ENCODE results near the gene PRDM15.

The PRDM15 gene

DNA sequence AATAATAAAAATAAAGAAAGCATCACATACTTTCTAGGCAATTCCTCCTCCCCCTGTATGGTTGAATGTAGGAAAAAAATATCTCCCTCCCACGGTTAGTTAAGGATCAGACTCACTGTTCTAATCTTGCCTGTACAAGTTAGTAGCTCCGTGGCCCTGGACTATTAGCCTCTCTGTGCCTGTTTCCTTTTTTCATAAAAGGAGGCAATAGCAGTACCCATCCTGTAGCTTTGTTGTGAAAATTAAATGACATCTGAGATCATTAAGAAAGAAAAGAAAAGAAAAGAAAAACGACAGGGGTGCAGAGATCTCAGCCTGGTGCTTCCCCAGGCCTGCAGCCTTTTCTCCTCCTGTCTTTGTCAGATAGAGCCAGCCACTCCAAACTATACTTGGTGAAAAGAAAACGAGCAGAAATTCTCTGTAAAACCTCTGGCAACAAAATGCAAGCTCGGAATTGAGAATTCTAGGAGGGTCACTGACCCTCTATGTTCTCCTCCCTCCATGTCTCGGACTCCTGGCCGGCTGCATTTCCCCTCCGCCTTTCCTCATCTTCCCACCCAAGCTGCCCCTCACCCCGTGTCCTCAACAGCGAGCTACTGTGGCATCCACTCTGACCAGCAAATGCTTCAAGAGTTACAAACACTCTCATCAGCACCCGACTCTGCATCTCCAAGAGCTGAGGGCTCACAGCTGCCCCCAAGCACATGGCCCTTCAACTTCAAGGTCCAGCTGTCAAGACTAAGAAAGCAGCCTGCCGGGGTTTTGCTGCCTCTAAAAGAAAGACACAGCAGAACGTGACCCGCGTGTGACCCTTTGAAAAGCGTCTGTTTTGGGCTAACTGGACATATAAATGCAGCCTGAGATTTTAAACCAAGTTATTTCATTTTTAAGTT lies 125.9 kb downstream of the PRDM15 start:
- no peak for DNase-seq (ENCODE audit: low read depth in 2 of 3, low spot score in 2 of 3)

- DNase-seq (ENCODE audit: low read depth in 2 of 3, low spot score in 2 of 3): no peak
Observed at GRCh38 chr21:41752231-41752681, 126.9 kb downstream of the PRDM15 start.

DNA sequence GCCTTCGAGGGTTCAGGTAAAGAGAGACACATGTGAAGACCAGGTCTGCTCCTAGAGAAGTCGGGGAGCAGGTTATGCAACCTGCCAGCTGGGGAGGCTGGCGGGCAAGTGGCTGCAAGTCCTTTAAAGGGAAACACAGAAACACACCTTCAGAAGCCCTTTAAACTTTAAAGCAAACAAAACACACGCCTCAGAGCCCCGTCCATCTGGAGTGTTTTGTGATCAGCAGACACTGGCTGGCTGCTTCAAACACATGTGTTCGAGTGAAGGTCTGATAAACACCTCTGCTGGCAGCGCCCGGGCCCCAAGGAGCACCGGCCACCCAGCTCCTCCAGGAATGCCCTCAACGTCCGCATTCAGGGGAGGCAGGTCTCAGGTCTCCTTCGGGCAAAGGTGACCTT lies 127.5 kb downstream of the PRDM15 start:
- DNase-seq (ENCODE audit: low read depth in 2 of 3, low spot score in 2 of 3): no peak

- DNase-seq (ENCODE audit: low read depth in 2 of 3, low spot score in 2 of 3): no peak
Observed at GRCh38 chr21:41750532-41751151, 128.5 kb downstream of the PRDM15 start.

GRCh38 chr21:41750051-41750450 lies 129.1 kb downstream of the PRDM15 start:
- DNase-seq (ENCODE audit: low read depth in 2 of 3, low spot score in 2 of 3): no peak

DNA sequence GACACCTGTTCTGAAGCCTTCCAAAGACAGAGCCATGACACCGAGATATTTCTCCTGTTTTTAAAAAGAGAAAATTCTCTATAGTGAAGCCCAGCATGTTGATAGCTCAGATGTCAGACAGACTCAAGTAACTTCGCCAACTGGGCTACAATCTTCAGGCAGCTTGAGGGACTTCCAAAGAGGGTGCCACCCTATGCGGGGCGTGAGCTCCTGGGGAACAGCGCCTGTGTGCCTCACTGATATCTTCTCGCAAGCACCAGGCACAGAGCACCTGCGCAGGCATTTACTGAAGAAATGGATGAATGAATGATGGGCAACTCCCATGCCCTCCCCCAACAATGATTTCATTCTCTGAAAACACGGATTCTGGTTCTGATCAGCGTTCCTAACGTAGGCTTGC lies 129.9 kb downstream of the PRDM15 start:
- no peak for DNase-seq (ENCODE audit: low read depth in 2 of 3, low spot score in 2 of 3)

Data from activated CD8-positive, alpha-beta memory T cell treated with anti-CD3 and anti-CD28 coated beads for 48 hours (primary cell).